Mesenchymal stem cell (in vitro differentiated cells and primary cell): Measurements from ENCODE around the gene ARHGAP15.
A peak's percentile ranks its signal among the peaks of the same experiment; 100 is the strongest.

Experiments
- DNase-seq: peaks from one replicate; pipeline ENCODE4 v3.0.0-alpha.2; 2013
- H2AFZ ChIP-seq: one replicate; pipeline ENCODE4 v1.6.1; 2013; ENCODE audit warnings: low read depth, mild to moderate bottlenecking, control low read depth, inconsistent platforms, low read length, moderate library complexity
- H2AK5ac ChIP-seq: 2 replicates; pipeline ENCODE4 v1.6.1; 2013; ENCODE audit warnings: low read length, moderate library complexity, mild to moderate bottlenecking, inconsistent platforms; ENCODE audit not compliant: severe bottlenecking
- H2BK120ac ChIP-seq: one replicate; pipeline ENCODE4 v1.6.1; 2013; ENCODE audit warnings: low read depth, mild to moderate bottlenecking, inconsistent platforms, low read length, moderate library complexity
- H2BK12ac ChIP-seq, 2 experiments: one replicate each; pipeline ENCODE4 v1.6.1; 2013; ENCODE audit warnings: inconsistent platforms in 2 of 2, low read length in 2 of 2, mild to moderate bottlenecking in 2 of 2, moderate library complexity in 2 of 2, control low read depth in 1 of 2
- H2BK15ac ChIP-seq: one replicate; pipeline ENCODE4 v1.6.1; 2013; ENCODE audit warnings: mild to moderate bottlenecking, low read depth, inconsistent platforms; ENCODE audit not compliant: poor library complexity, severe bottlenecking
- H2BK5ac ChIP-seq: 2 replicates; pipeline ENCODE4 v1.6.1; 2013; ENCODE audit warnings: low read depth, mild to moderate bottlenecking, low read length, control low read depth, inconsistent platforms; ENCODE audit not compliant: poor library complexity, severe bottlenecking
- H3K14ac ChIP-seq, 2 experiments: one replicate each; pipeline ENCODE4 v1.6.1; 2013; ENCODE audit warnings: inconsistent platforms in 2 of 2, low read length in 2 of 2, control low read depth in 1 of 2, mild to moderate bottlenecking in 1 of 2, moderate library complexity in 1 of 2
- H3K18ac ChIP-seq, 2 experiments: one replicate each; pipeline ENCODE4 v1.6.1; 2013; ENCODE audit warnings: inconsistent platforms in 2 of 2, low read length in 2 of 2, control low read depth in 1 of 2, low read depth in 1 of 2, mild to moderate bottlenecking in 1 of 2
- H3K23ac ChIP-seq, 2 experiments: one replicate each; pipeline ENCODE4 v1.6.1; 2013; ENCODE audit warnings: inconsistent platforms in 2 of 2, low read length in 2 of 2, mild to moderate bottlenecking in 2 of 2, moderate library complexity in 2 of 2, control low read depth in 1 of 2
- H3K27ac ChIP-seq: 2 replicates; pipeline ENCODE4 v1.5.1; 2013; ENCODE audit warnings: mild to moderate bottlenecking, moderate library complexity, low read length, control low read depth, inconsistent platforms; ENCODE audit not compliant: poor library complexity, severe bottlenecking
- H3K27me3 ChIP-seq, 2 experiments: 2 replicates each; pipeline versions ENCODE4 v1.6.1 to v1.7.0; 2013; ENCODE audit warnings: low read length in 2 of 2, mild to moderate bottlenecking in 2 of 2, moderate library complexity in 2 of 2, control low read depth in 1 of 2, inconsistent platforms in 1 of 2; ENCODE audit not compliant: control insufficient read depth in 1 of 2, insufficient read depth in 1 of 2
- H3K36me3 ChIP-seq, 2 experiments: 2 replicates each; pipeline versions ENCODE4 v1.6.1 to v1.7.0; 2013; ENCODE audit warnings: low read length in 2 of 2, control low read depth in 1 of 2, inconsistent platforms in 1 of 2, low read depth in 1 of 2, mild to moderate bottlenecking in 1 of 2; ENCODE audit not compliant: insufficient read depth in 2 of 2, control insufficient read depth in 1 of 2
- H3K4ac ChIP-seq, 2 experiments: one replicate each; pipeline ENCODE4 v1.6.1; 2013; ENCODE audit warnings: inconsistent platforms in 2 of 2, low read length in 2 of 2, mild to moderate bottlenecking in 2 of 2, moderate library complexity in 2 of 2, control low read depth in 1 of 2, low read depth in 1 of 2
- H3K4me1 ChIP-seq: 2 replicates; pipeline ENCODE4 v1.6.1; 2013; ENCODE audit warnings: low read depth, low read length, control low read depth; ENCODE audit not compliant: control insufficient read depth, insufficient read depth
- H3K4me2 ChIP-seq: 2 replicates; pipeline ENCODE4 v1.6.1; 2013; ENCODE audit warnings: low read length, mild to moderate bottlenecking, inconsistent platforms; ENCODE audit not compliant: poor library complexity, severe bottlenecking
- H3K4me3 ChIP-seq, 2 experiments: 2 replicates each; pipeline versions ENCODE4 v1.5.1 to v1.7.0; 2013; ENCODE audit warnings: low read length in 2 of 2, mild to moderate bottlenecking in 2 of 2, control low read depth in 1 of 2, low read depth in 1 of 2; ENCODE audit not compliant: insufficient read depth in 1 of 2
- H3K79me1 ChIP-seq: replicated peaks from 2 replicates; pipeline ENCODE4 v1.6.1; 2013; ENCODE audit warnings: mild to moderate bottlenecking, control low read depth, low read length, inconsistent platforms; ENCODE audit not compliant: poor library complexity, severe bottlenecking
- H3K9ac ChIP-seq: 2 replicates; pipeline ENCODE4 v1.7.0; 2013; ENCODE audit warnings: mild to moderate bottlenecking, low read length, moderate library complexity
- H3K9me3 ChIP-seq: 2 replicates; pipeline ENCODE4 v1.7.0; 2013; ENCODE audit warnings: mild to moderate bottlenecking, low read length; ENCODE audit not compliant: control insufficient read depth
- H4K8ac ChIP-seq: one replicate; pipeline ENCODE4 v1.6.1; 2013; ENCODE audit warnings: inconsistent platforms, mild to moderate bottlenecking, low read length, moderate library complexity
- H4K91ac ChIP-seq: one replicate; pipeline ENCODE4 v1.6.1; 2013; ENCODE audit warnings: mild to moderate bottlenecking, low read length, inconsistent platforms
- WGBS: methylation state at CpG from one replicate; pipeline ENCODE4 v1.1.7; 2013; ENCODE audit warnings: mixed read lengths; 5-methylcytosine and 5-hydroxymethylcytosine counted together

The ARHGAP15 gene

DNA sequence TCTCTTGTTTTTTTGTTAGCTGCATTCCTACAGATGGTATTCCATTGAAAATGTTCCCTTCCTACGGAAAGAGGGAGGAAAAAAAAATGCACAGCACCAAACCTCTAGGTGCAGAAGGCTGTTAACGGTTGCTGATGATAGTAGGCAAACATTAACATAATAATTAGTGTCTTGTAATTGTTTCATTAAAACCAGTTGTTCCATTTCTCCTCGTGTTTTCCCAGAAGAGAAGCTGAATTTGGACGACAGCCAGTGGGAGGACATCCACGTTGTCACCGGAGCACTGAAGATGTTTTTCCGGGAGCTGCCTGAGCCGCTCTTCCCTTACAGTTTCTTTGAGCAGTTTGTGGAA, 494.7 kb downstream of the ARHGAP15 start:
- Histone ChIP-seq H2BK12ac (no peak overlapping the region), H2BK120ac (no peak overlapping the region), H3K4me1 (no peaks in the 10 kb centered on the region), H2AFZ (no peak overlapping the region), H4K91ac (no peak overlapping the region), H2BK5ac (no peak overlapping the region), H3K14ac (no peak overlapping the region), H3K4me2 (no peak overlapping the region), H3K27me3 (no peaks in the 10 kb centered on the region), H2AK5ac (no peak overlapping the region), H4K8ac (no peak overlapping the region), H3K4ac (no peak overlapping the region), H3K27ac (no peak overlapping the region), H3K23ac (no peak overlapping the region), H3K9me3 (no peaks in the 10 kb centered on the region), H3K4me3 (no peak overlapping the region), H3K9ac (no peak overlapping the region), H2BK15ac (no peak overlapping the region), H3K36me3 (no peaks in the 10 kb centered on the region), H3K79me1 (no peaks in the 10 kb centered on the region), H3K18ac (no peak overlapping the region)
- WGBS, result 79% methylated on average over 7 of the region's 8 CpGs
- no peak for DNase-seq

GRCh38 chr2:143629340-143629739, 500.1 kb downstream of the ARHGAP15 start:
- Histone ChIP-seq H3K18ac (no peak overlapping the region), H2BK15ac (no peak overlapping the region), H3K9me3 (no peaks in the 10 kb centered on the region), H3K4me2 (no peak overlapping the region), H2BK12ac (no peak overlapping the region), H4K91ac (no peak overlapping the region), H3K79me1 (no peaks in the 10 kb centered on the region), H2AK5ac (no peak overlapping the region), H3K36me3 (no peaks in the 10 kb centered on the region), H2BK120ac (no peak overlapping the region), H3K23ac (no peak overlapping the region), H3K14ac (no peak overlapping the region), H3K4me3 (no peak overlapping the region), H2AFZ (no peak overlapping the region), H3K4me1 (no peaks in the 10 kb centered on the region), H2BK5ac (no peak overlapping the region), H3K27me3 (no peaks in the 10 kb centered on the region), H3K9ac (no peak overlapping the region), H3K4ac (no peak overlapping the region), H4K8ac (no peak overlapping the region), H3K27ac (no peak overlapping the region)
- DNase-seq, result peak; percentile 82

- no peak overlapping the region for H2AK5ac ChIP-seq
- no peak overlapping the region for H2BK15ac ChIP-seq
- no peaks in the 10 kb centered on the region for H3K27me3 ChIP-seq
- no peak overlapping the region for H3K9ac ChIP-seq
- no peak overlapping the region for H2AFZ ChIP-seq
- no peak overlapping the region for H3K4me2 ChIP-seq
- no peak overlapping the region for H2BK120ac ChIP-seq
- H2BK12ac ChIP-seq, result no peak overlapping the region
- DNase-seq, result peak; percentile 80
- H4K91ac ChIP-seq, result no peak overlapping the region
- H3K79me1 ChIP-seq, result no peaks in the 10 kb centered on the region
- no peak overlapping the region for H3K27ac ChIP-seq
- H3K4me1 ChIP-seq, result no peaks in the 10 kb centered on the region
- no peaks in the 10 kb centered on the region for H3K36me3 ChIP-seq
- no peaks in the 10 kb centered on the region for H3K9me3 ChIP-seq
- H3K23ac ChIP-seq, result no peak overlapping the region
- no peak overlapping the region for H4K8ac ChIP-seq
- no peak overlapping the region for H2BK5ac ChIP-seq
- H3K4ac ChIP-seq, result no peak overlapping the region
- no peak overlapping the region for H3K14ac ChIP-seq
- WGBS, result 0% methylated on average over 1 of the region's 3 CpGs
- no peak overlapping the region for H3K4me3 ChIP-seq
- H3K18ac ChIP-seq, result no peak overlapping the region
These were observed 503.6 kb downstream of the ARHGAP15 start for GRCh38 chr2:143632751-143633374.

DNA sequence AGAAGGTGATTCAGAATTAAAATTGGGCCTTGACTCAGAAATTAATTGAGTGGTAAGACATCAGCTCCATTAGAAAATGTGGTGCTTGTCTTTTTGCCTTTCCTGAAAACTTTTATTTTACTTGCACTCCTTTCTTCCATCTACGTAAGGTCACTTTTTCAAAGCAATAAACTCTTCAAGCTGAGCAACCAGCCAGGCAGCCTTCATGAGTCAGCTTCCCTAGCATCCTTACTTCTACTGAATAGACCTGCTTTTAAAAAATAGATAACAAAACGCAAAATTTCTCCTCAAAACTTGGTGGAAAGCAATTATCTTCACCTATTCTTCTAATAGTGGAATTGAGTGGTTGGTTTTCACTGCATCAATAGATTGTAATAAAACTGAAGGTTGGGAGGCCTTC, 504.2 kb downstream of the ARHGAP15 start:
- H3K14ac ChIP-seq, result no peak overlapping the region
- H3K4ac ChIP-seq, result no peak overlapping the region
- no peak overlapping the region for H2AK5ac ChIP-seq
- H3K9me3 ChIP-seq, result no peaks in the 10 kb centered on the region
- no peak overlapping the region for H3K4me2 ChIP-seq
- no peak overlapping the region for H3K18ac ChIP-seq
- H4K91ac ChIP-seq, result no peak overlapping the region
- no peak overlapping the region for H2AFZ ChIP-seq
- H2BK15ac ChIP-seq, result no peak overlapping the region
- peak; percentile 34 for DNase-seq
- no peak overlapping the region for H2BK12ac ChIP-seq
- no peak overlapping the region for H3K23ac ChIP-seq
- no peak overlapping the region for H3K4me3 ChIP-seq
- H3K27ac ChIP-seq, result no peak overlapping the region
- H3K79me1 ChIP-seq, result no peaks in the 10 kb centered on the region
- H3K9ac ChIP-seq, result no peak overlapping the region
- no peak overlapping the region for H2BK5ac ChIP-seq
- no peak overlapping the region for H4K8ac ChIP-seq
- no peaks in the 10 kb centered on the region for H3K36me3 ChIP-seq
- no peaks in the 10 kb centered on the region for H3K27me3 ChIP-seq
- no peaks in the 10 kb centered on the region for H3K4me1 ChIP-seq
- H2BK120ac ChIP-seq, result no peak overlapping the region
- WGBS, result 88% methylated on average over 1 of the region's 2 CpGs
